HG02623 (cell line): ENCODE results near the gene TRAPPC4.
"Not testable (repeated sequence)": the region's sequence is repeated elsewhere in the genome, so short reads cannot be mapped to it uniquely, and the experiment has no call there.

Experiments used
- ATAC-seq: cut with Tn5 transposase; IDR thresholded peaks from one replicate; pipeline ENCODE4 v1.9.1; 2021; ENCODE audit warnings: moderate library complexity; ENCODE audit not compliant: unreplicated experiment

Gene TRAPPC4

GRCh38 chr11:119012629-119013170 is 5.9 kb upstream of the TRAPPC4 start:
- no peak for ATAC-seq

GRCh38 chr11:119014209-119014924 is 4.2 kb upstream of the TRAPPC4 start:
- ATAC-seq = no peak

- ATAC-seq = no peak
Measured at GRCh38 chr11:119015054-119015611, 3.4 kb upstream of the TRAPPC4 start.

- ATAC-seq = no peak
Measured at GRCh38 chr11:119016216-119017009, 2.2 kb upstream of the TRAPPC4 start.

- ATAC-seq = not testable (repeated sequence)
Measured at GRCh38 chr11:119017377-119017776, 1.2 kb upstream of the TRAPPC4 start.

GRCh38 chr11:119019996-119020395 is 1.4 kb downstream of the TRAPPC4 start:
- ATAC-seq = no peak

- ATAC-seq = no peak
Measured at GRCh38 chr11:119021631-119022030, 3.1 kb downstream of the TRAPPC4 start.

GRCh38 chr11:119023741-119024140 is 5.2 kb downstream of the TRAPPC4 start:
- ATAC-seq = no peak

- ATAC-seq = no peak
Measured at GRCh38 chr11:119024430-119025098, 6.0 kb downstream of the TRAPPC4 start.

GRCh38 chr11:119025099-119025473 is 6.5 kb downstream of the TRAPPC4 start:
- ATAC-seq = no peak

GRCh38 chr11:119025541-119025940 is 7.0 kb downstream of the TRAPPC4 start:
- no peak for ATAC-seq

GRCh38 chr11:119025978-119026766 is 7.6 kb downstream of the TRAPPC4 start:
- no peak for ATAC-seq

GRCh38 chr11:119026970-119027369 is 8.4 kb downstream of the TRAPPC4 start:
- no peak for ATAC-seq

- no peak for ATAC-seq
Measured at GRCh38 chr11:119027561-119028345, 9.2 kb downstream of the TRAPPC4 start.

- no peak for ATAC-seq
Measured at GRCh38 chr11:119028346-119029068, 9.9 kb downstream of the TRAPPC4 start.

- ATAC-seq = no peak
Measured at GRCh38 chr11:119029069-119029339, 10.4 kb downstream of the TRAPPC4 start.

GRCh38 chr11:119029340-119030028 is 10.9 kb downstream of the TRAPPC4 start:
- no peak for ATAC-seq

GRCh38 chr11:119030029-119030328 is 11.4 kb downstream of the TRAPPC4 start:
- no peak for ATAC-seq
